ENCODE measurements around the gene NCOA3.

DNA sequence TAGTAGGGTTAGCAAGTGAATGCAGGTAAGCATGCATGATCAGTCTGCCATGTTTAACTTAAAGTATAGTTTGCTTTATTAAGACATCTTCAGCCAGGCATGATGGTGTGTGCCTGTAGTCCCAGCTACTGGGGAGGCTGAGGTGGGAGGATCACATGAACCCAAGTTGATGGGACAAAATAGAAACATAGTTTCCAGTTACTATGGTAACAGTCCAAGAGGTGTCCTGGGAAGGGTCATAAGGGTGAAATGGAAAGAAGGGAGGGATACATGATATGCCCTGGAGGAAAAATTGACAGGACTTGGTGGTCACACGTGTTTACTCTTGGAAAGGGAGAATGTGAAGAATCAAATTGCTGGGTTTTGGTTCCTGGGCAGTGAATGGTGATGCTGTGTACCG is 143.9 kb downstream of the NCOA3 start:
- TF ChIP-seq CTCF (conservative IDR thresholded peaks at IDR 0.05; ENCODE audit: low read length) (no peak), EZH2phosphoT487 (IDR thresholded peaks at IDR 0.05; ENCODE audit: borderline replicate concordance) (no peak)
